ENCODE data around the gene DLL4.

The DLL4 gene

DNA sequence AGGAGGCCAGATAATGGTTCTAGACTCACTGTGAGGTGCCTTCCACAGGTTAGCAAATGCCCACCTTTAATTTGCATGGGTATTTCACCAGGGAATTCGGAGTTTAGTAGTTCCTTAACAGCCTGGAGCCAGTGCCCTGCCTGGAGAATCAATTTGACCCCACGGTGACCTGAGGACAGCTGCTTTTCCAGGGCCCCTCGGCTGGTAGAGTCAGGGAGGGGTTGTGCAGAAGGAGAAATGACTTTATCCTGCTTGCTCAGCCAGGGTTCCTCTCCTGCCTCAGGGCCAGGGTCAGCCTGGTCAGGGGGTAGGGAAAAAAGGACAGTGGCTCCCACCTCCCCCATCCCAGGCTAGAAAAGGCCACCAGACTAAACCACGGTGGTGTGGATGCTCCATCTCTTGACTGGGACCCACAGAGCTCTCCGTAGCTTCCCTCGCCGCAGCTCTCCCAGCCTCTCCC lies 12.0 kb downstream of the DLL4 start:
- Histone ChIP-seq H3K36me3 (no peaks in the 10 kb centered on the region), H3K27ac (peak overlapping the region; percentile 94), H3K9me3 (no peaks in the 10 kb centered on the region), H4K20me1 (no peaks in the 10 kb centered on the region), H3K4me1 (peaks cover 79% of the 10 kb centered on the region), H3K9ac (peak overlapping the region; percentile 81), H3K4me3 (peak overlapping the region; percentile 68), H3K27me3 (no peaks in the 10 kb centered on the region), H3K4me2 (peak overlapping the region; percentile 98)
- TF ChIP-seq Cebpa-rat (IDR thresholded peaks at IDR 0.05) = no peak

DNA sequence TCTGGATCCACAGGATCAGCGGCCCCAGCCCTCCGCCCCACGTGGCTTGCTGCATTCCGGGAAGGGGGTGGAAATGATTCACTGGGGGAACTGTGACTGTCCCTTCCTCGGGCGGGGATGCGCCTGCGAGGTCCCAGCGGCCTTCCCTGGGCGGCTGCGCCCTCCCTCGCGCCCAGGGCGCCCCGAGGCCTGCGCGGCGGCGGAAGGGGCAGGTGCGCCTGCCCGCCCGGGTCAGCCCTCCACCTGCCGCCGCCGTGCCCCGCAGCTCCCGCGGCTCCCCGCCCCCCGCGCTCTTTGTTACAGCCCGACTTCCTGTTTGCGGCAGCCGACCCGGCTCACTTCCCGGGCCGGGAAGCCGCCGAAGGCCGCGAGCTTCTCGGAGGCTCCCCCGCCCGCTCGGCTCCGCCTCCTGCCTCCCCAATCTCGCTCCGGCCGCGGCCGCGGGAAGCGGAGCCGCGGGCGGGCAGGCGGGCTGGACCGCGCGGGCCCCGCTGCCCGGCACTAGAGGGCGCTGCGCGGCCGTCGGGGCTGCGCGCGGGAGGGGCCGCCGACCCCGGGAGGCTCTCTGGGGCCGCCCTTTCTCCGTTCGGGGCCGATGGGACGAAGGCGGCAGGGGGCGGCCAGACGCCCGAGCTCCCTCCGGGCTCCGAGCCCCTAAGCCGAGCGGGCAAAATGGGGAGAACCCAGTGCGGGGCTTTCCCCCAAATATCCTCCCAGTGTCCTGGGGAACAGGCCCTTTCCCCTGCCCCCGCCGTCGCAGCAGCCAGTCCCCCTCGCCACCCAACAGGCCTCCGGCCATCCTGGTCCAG lies 12.6 kb downstream of the DLL4 start:
- peaks cover 73% of the 10 kb centered on the region for H3K4me1 ChIP-seq
- no peak for TF ChIP-seq Cebpa-rat (IDR thresholded peaks at IDR 0.05)

DNA sequence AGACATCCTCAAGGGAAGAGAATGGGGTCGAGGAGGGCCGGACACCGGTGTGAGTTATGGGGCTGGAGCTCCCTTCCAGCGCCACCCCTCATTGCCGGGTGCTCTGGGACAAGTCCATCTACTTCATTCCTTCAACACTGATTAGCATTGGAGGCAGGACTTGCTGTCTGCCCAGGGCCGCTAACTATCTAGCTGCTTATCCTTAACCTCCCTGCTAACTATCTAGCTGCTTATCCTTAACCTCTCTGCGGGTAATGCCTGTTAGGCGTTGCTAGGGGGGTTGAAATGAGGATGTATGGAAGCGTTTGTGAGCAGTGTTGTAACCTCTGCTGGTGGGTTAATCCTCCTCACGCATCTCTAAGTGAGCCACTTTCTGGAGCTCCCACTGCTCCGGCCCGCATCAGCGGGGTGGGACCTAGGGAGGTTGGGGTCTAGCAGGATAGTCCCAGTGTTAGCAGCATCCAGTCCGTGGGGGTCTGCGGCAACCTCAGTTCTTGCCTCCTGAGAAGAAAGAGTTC lies 13.3 kb downstream of the DLL4 start:
- Histone ChIP-seq H3K27me3 (no peaks in the 10 kb centered on the region), H3K27ac (peak overlapping the region; percentile 94), H3K4me1 (peaks cover 66% of the 10 kb centered on the region), H3K36me3 (no peaks in the 10 kb centered on the region), H3K4me2 (peak overlapping the region; percentile 98), H3K4me3 (peak overlapping the region; percentile 68), H3K9me3 (no peaks in the 10 kb centered on the region), H3K9ac (peak overlapping the region; percentile 81), H4K20me1 (no peaks in the 10 kb centered on the region)
- TF ChIP-seq Cebpa-rat (IDR thresholded peaks at IDR 0.05) = no peak

More for the DNA sequence above, 12.6 kb downstream of the DLL4 start:
- no peaks in the 10 kb centered on the region for H3K36me3 ChIP-seq
- peak overlapping the region; percentile 81 for H3K9ac ChIP-seq
- no peaks in the 10 kb centered on the region for H3K9me3 ChIP-seq
- peak overlapping the region; percentile 98 for H3K4me2 ChIP-seq
- H3K27me3 ChIP-seq = no peaks in the 10 kb centered on the region
- H4K20me1 ChIP-seq = no peaks in the 10 kb centered on the region
- peak overlapping the region; percentile 68 for H3K4me3 ChIP-seq
- peak overlapping the region; percentile 94 for H3K27ac ChIP-seq

GRCh38 chr15:40942878-40943277 lies 13.7 kb downstream of the DLL4 start:
- TF ChIP-seq Cebpa-rat (IDR thresholded peaks at IDR 0.05) = no peak
- peak overlapping the region; percentile 81 for H3K9ac ChIP-seq
- peak overlapping the region; percentile 68 for H3K4me3 ChIP-seq
- H3K36me3 ChIP-seq = no peaks in the 10 kb centered on the region
- H3K27ac ChIP-seq = peak overlapping the region; percentile 94
- no peaks in the 10 kb centered on the region for H3K9me3 ChIP-seq
- peak overlapping the region; percentile 98 for H3K4me2 ChIP-seq
- peaks cover 61% of the 10 kb centered on the region for H3K4me1 ChIP-seq
- H4K20me1 ChIP-seq = no peaks in the 10 kb centered on the region
- H3K27me3 ChIP-seq = no peaks in the 10 kb centered on the region

- no peak for TF ChIP-seq Cebpa-rat (IDR thresholded peaks at IDR 0.05)
- no peak overlapping the region for H3K27ac ChIP-seq
- no peaks in the 10 kb centered on the region for H3K9me3 ChIP-seq
- no peaks in the 10 kb centered on the region for H3K36me3 ChIP-seq
- peak overlapping the region; percentile 98 for H3K4me2 ChIP-seq
- peaks cover 54% of the 10 kb centered on the region for H3K4me1 ChIP-seq
- H3K27me3 ChIP-seq = no peaks in the 10 kb centered on the region
- H3K9ac ChIP-seq = no peak overlapping the region
- H4K20me1 ChIP-seq = no peaks in the 10 kb centered on the region
- no peak overlapping the region for H3K4me3 ChIP-seq
Observed at GRCh38 chr15:40943764-40944365, 14.7 kb downstream of the DLL4 start.

DNA sequence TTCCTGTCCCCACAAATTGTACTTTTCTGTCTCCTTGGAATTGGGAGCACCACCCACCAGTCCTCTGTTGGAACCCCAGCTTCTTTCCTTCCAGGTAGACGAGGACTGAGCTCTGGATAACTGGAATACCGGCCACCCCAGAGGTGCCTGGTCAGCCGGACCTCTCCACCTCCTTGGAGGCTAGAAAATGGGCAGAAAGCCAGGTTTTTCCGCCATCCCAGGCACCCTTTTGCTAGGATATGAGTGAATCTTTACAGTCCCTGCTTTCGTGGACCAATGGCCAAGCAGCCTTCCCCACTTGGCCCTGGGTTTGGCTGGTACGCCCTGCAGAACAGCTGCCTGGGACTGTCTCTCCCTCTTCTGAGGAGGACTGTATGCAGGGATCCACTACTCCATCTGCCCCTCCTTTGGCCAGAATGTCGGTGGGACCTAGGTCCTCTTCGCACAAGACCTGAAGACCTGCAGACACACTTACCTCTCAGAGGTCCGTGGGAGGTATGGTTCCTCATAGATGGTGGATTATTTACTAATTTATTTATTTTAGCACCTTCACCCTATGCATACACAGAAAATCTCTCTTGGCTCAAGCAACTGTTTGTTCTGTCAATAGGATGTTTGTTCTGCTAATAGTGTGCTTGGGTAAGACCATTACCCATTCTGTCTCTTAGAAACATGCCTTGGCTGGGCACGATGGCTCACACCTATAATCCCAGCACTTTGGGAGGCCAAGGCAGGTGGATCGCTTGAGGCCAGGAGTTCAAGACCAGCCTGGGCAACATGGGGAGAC lies 15.6 kb downstream of the DLL4 start:
- Histone ChIP-seq H3K4me3 (no peak overlapping the region), H3K27ac (no peak overlapping the region), H3K9me3 (no peaks in the 10 kb centered on the region), H3K4me2 (no peak overlapping the region), H3K27me3 (no peaks in the 10 kb centered on the region), H3K36me3 (no peaks in the 10 kb centered on the region), H3K4me1 (peaks cover 54% of the 10 kb centered on the region), H3K9ac (no peak overlapping the region), H4K20me1 (no peaks in the 10 kb centered on the region)
- no peak for TF ChIP-seq Cebpa-rat (IDR thresholded peaks at IDR 0.05)

GRCh38 chr15:40948706-40949473 lies 19.8 kb downstream of the DLL4 start:
- Histone ChIP-seq H3K4me1 (peaks cover 32% of the 10 kb centered on the region), H4K20me1 (no peaks in the 10 kb centered on the region), H3K27me3 (no peaks in the 10 kb centered on the region), H3K9ac (no peak overlapping the region), H3K36me3 (no peaks in the 10 kb centered on the region), H3K9me3 (no peaks in the 10 kb centered on the region), H3K4me3 (no peak overlapping the region), H3K27ac (no peak overlapping the region), H3K4me2 (peak overlapping the region; percentile 35)
- TF ChIP-seq Cebpa-rat (IDR thresholded peaks at IDR 0.05) = no peak

DNA sequence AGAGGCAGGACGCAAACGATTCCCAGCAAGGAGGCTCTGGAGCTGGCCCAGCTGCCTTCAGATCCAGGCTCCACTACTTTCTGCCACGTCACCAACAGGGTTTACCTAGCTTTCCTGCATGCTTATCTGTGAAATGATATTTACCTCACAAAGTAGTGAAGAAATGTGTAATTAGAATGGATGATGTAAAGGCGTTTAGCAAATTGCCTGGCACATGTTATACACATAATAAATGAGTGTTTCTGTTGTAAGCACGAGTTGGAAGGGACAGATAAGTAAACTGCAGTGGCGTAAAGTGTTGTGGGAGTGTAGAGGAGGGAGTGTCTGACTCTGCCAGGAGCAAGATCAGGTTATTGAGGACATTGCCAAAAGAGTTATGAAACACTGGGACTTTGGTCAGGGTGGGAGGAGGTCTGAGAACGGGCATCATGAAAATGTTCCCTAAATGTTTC lies 20.6 kb downstream of the DLL4 start:
- H3K9ac ChIP-seq = no peak overlapping the region

DNA sequence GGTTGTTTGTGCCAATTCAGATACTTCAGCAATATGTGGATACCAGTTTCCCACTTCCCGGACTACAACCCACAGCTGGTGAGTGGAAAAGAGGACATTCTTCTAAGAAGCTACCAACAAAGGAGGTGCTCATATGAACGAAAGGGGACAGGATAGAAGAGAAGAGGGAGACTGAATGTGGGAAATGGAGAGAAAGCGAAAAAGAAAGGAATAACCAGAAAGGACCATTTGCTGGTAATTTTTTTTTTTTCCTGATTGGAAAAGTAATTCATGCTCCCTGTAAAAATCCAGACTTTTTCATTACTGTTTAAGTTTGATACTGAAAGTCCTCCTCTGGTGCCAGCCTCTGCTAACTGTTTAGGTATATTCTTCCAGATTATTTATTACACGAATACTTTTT lies 22.6 kb downstream of the DLL4 start:
- no peak for TF ChIP-seq Cebpa-rat (IDR thresholded peaks at IDR 0.05)
- H3K4me3 ChIP-seq = no peak overlapping the region
- H3K27me3 ChIP-seq = no peaks in the 10 kb centered on the region
- no peak overlapping the region for H3K9ac ChIP-seq
- peak overlapping the region; percentile 88 for H3K4me2 ChIP-seq
- H3K9me3 ChIP-seq = no peaks in the 10 kb centered on the region
- no peak overlapping the region for H3K27ac ChIP-seq
- H3K36me3 ChIP-seq = peaks cover 21% of the 10 kb centered on the region
- H4K20me1 ChIP-seq = peaks cover 19% of the 10 kb centered on the region; the same call in 1 of the 2 replicates
- H3K4me1 ChIP-seq = peaks cover 57% of the 10 kb centered on the region

More for the DNA sequence above, 20.6 kb downstream of the DLL4 start:
- H3K4me1 ChIP-seq = peaks cover 37% of the 10 kb centered on the region
- H3K4me3 ChIP-seq = no peak overlapping the region
- no peaks in the 10 kb centered on the region for H3K27me3 ChIP-seq
- H3K36me3 ChIP-seq = peaks cover 1% of the 10 kb centered on the region; the same call in 1 of the 2 replicates
- H3K9me3 ChIP-seq = no peaks in the 10 kb centered on the region
- no peaks in the 10 kb centered on the region; the same call in 1 of the 2 replicates for H4K20me1 ChIP-seq
- TF ChIP-seq Cebpa-rat (IDR thresholded peaks at IDR 0.05) = no peak
- no peak overlapping the region for H3K27ac ChIP-seq
- peak overlapping the region; percentile 35; the same call in 1 of the 2 replicates for H3K4me2 ChIP-seq

Measured in BLaER1 (cell line).